ENCODE measurements around the gene CSNK2A1.

CSNK2A1 gene

DNA sequence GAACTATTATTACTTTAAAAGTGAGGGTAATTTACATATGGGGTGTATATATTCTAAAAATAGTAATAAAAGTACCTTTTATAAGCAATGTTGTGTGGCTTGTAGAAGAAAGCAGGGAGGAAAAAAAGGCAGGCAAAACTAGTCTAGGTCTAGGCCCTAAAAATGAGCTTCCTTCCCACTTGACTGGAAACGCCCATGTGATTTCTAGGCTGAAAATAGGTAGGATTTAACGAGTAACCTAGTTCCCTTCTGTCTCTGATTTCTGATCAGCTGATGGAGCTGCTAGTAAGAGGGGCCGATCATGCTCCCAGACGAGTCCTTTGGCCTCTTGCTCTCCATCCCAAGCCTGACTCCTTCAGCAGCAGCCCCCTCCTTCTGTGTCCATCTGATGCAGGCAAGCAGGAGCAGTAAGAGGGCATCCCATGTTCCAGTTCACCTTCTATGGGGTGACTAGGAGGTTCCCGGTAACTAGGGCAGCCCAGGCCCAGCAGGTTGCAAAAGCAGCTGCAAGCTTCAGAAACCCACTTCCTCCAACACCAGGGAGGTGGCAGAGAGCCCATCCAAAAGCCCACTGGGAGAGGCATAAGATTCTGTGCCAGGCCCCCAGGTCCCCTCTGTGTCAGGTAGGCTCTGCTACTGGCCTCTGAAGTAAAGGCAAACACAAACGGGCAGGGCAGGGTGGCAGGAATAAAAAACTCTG, 105.7 kb downstream of the CSNK2A1 start:
- no peak for TF ChIP-seq CTCF (IDR thresholded peaks at IDR 0.05; ENCODE audit: extremely low read depth, missing control alignments)
- DNase-seq (ENCODE audit: low spot score), result no peak

DNA sequence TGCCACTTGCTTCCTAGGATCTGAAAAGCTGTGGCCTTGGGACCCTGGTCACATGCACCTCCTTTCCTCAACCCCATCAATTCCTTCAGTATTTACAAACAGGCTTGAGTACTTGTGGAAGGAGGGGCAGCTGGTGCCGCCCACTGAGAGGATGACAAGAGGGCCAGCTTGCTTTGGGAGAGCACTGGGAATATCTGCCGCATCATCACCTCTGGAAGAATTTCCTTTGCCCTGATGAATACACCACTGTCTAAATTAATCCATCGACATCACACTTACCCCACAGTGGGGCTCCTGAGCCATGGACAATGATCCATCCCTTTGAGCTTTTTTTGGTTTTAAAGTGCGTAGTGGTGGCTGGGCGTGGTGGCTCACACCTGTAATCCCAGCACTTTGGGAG, 107.1 kb downstream of the CSNK2A1 start:
- no peak for TF ChIP-seq CTCF (IDR thresholded peaks at IDR 0.05; ENCODE audit: extremely low read depth, missing control alignments)
- no peak for DNase-seq (ENCODE audit: low spot score)

DNA sequence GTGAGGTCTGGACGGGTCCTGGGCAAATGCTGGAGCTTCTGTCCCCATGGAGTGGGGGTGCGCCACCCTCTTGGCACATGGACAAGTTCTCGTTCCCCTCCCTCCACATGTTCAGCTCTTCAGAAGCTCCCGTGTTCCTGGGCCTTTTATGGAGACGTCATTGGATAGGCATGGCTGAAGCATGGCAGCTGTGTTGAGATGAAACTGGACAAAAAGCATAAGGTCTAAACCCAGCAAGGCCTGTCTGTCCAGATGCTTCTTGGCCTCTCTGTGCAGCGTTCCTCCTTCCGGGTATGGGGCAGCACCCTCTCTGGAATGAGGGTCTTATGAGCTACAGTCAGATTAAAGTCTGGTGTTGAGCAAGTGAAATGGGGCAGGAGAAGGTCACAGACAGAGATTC, 108.0 kb downstream of the CSNK2A1 start:
- no peak for DNase-seq (ENCODE audit: low spot score)
- TF ChIP-seq CTCF (IDR thresholded peaks at IDR 0.05; ENCODE audit: extremely low read depth, missing control alignments), result no peak

GRCh38 chr20:434661-435419, 108.8 kb downstream of the CSNK2A1 start:
- TF ChIP-seq CTCF (IDR thresholded peaks at IDR 0.05; ENCODE audit: extremely low read depth, missing control alignments), result no peak
- DNase-seq (ENCODE audit: low spot score), result no peak

- TF ChIP-seq CTCF (IDR thresholded peaks at IDR 0.05; ENCODE audit: extremely low read depth, missing control alignments), result no peak
- DNase-seq (ENCODE audit: low spot score), result no peak
Observed at GRCh38 chr20:434221-434620, 109.4 kb downstream of the CSNK2A1 start.

- DNase-seq (ENCODE audit: low spot score), result peak; percentile 81
Observed at GRCh38 chr20:433300-433975, 110.2 kb downstream of the CSNK2A1 start.

More at GRCh38 chr20:433300-433975, 110.2 kb downstream of the CSNK2A1 start:
- TF ChIP-seq CTCF (IDR thresholded peaks at IDR 0.05; ENCODE audit: extremely low read depth, missing control alignments), result no peak
